SK-N-SH treated with all-trans-retinoic acid at 6 μM for 48 hours (cell line): Measurements from ENCODE around the gene MYO9B.

ENCODE experiments used
- BACH2 ChIP-seq: fragments of 250-450 bp; sonication (Bioruptor Pico); IDR thresholded peaks from 2 replicates; pipeline ENCODE4 v1.9.0; 2021; ENCODE audit warnings: mild to moderate bottlenecking, borderline replicate concordance
- ESRRG ChIP-seq: fragments of 250-450 bp; sonication (Bioruptor Pico); IDR thresholded peaks from 2 replicates; pipeline ENCODE4 v1.6.1; 2021; ENCODE audit warnings: mild to moderate bottlenecking
- PPARA ChIP-seq: fragments of 250-450 bp; sonication (Bioruptor Pico); IDR thresholded peaks from 2 replicates; pipeline ENCODE4 v1.5.0; 2020; ENCODE audit warnings: mild to moderate bottlenecking, borderline replicate concordance
- RARB ChIP-seq: fragments of 250-450 bp; sonication (Bioruptor Pico); IDR thresholded peaks from 2 replicates; pipeline ENCODE4 v1.8.0; 2021; ENCODE audit warnings: mild to moderate bottlenecking, moderate library complexity
- ZFP3 ChIP-seq: fragments of 250-450 bp; sonication (Bioruptor Pico); IDR thresholded peaks from 2 replicates; pipeline ENCODE4 v1.5.0; 2020; ENCODE audit warnings: mild to moderate bottlenecking, moderate library complexity
- TF ChIP-seq, protein P1 (sequence below): fragments of 250-450 bp; sonication (Bioruptor Pico); IDR thresholded peaks from 2 replicates; pipeline ENCODE4 v1.8.0; 2021; ENCODE audit warnings: low read depth, mild to moderate bottlenecking, moderate library complexity, borderline replicate concordance

DNA sequence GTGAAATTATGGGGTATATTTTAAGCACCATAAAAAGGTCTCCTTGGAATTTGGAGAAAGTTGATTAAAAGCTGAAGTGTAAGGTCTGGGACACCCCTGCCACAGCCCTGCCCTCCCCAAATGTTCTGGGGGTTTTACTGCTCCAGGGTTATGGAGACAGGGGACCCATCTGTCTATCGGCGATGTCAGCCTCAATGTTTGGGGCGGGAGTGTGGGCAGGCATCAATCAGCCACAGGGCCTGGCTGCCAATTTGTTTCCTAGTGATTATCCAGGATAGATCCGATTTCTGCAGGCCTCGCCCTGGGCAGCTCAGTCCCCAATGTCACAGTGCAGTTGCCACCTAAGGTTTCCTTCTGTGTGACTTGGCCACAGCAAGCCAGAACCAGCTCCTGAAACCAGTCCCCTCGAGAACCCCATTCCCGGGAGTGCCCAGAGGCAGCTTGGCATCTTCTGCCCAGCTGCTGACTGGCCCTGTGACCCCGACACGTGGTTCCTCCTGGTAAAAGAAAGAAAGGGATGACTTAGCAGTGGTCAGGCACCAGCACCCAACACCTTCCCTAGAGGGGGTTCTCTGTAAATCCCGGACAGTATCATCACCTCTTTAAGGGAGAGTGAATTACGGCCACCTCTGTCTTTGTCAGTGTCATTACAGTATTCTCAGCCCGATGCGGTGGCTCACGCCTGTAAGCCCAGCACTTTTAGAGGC, 41.6 kb downstream of the MYO9B start:
- TF ChIP-seq PPARA (CRISPR knock-in tag) (no peak), BACH2 (no peak), ESRRG (no peak), RARB (CRISPR knock-in tag) (no peak), ZFP3 (CRISPR knock-in tag) (no peak)
- TF ChIP-seq, protein P1, sequence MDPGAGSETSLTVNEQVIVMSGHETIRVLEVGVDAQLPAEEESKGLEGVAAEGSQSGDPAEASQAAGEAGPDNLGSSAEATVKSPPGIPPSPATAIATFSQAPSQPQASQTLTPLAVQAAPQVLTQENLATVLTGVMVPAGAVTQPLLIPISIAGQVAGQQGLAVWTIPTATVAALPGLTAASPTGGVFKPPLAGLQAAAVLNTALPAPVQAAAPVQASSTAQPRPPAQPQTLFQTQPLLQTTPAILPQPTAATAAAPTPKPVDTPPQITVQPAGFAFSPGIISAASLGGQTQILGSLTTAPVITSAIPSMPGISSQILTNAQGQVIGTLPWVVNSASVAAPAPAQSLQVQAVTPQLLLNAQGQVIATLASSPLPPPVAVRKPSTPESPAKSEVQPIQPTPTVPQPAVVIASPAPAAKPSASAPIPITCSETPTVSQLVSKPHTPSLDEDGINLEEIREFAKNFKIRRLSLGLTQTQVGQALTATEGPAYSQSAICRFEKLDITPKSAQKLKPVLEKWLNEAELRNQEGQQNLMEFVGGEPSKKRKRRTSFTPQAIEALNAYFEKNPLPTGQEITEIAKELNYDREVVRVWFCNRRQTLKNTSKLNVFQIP = no peak
